OCI-LY3 (cell line): ENCODE data around the gene ASGR2.

ENCODE experiments used
- EZH2phosphoT487 ChIP-seq: fragments of 200-600 bp; shearing (Covaris generic); IDR thresholded peaks from 2 replicates; pipeline ENCODE4 v1.6.1; 2018; ENCODE audit warnings: antibody characterized with exemption, mixed run types, low read depth
- TF ChIP-seq, protein P1 (sequence below): fragments of 200-600, 300-600 bp; sonication (generic); IDR thresholded peaks from 2 replicates; pipeline ENCODE4 v1.5.1; 2014; ENCODE audit warnings: antibody characterized with exemption, low read length, low read depth

- TF ChIP-seq, protein P1, sequence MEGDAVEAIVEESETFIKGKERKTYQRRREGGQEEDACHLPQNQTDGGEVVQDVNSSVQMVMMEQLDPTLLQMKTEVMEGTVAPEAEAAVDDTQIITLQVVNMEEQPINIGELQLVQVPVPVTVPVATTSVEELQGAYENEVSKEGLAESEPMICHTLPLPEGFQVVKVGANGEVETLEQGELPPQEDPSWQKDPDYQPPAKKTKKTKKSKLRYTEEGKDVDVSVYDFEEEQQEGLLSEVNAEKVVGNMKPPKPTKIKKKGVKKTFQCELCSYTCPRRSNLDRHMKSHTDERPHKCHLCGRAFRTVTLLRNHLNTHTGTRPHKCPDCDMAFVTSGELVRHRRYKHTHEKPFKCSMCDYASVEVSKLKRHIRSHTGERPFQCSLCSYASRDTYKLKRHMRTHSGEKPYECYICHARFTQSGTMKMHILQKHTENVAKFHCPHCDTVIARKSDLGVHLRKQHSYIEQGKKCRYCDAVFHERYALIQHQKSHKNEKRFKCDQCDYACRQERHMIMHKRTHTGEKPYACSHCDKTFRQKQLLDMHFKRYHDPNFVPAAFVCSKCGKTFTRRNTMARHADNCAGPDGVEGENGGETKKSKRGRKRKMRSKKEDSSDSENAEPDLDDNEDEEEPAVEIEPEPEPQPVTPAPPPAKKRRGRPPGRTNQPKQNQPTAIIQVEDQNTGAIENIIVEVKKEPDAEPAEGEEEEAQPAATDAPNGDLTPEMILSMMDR, result no peak
- TF ChIP-seq EZH2phosphoT487, result no peak
These were observed 7.8 kb upstream of the ASGR2 start for GRCh38 chr17:7122381-7122780.
